Astrocyte (in vitro differentiated cells and primary cell): Measurements from ENCODE around the gene EXOC6. TPM values are rescaled to one million over a fixed set of nuclear protein-coding genes. Genes with fewer than 3 reads are reported as not detected.

Experiments
- DNase-seq: peaks from one replicate; pipeline ENCODE4 v3.0.0-alpha.2; 2010; ENCODE audit warnings: low read depth
- FAIRE-seq: peaks from 2 replicates; lab custom pipeline; 2011; peaks lifted over from hg19 to GRCh38; lab: Jason Lieb, UNC
- H2AFZ ChIP-seq: 2 replicates; pipeline ENCODE4 v1.6.0; 2012; ENCODE audit warnings: low read depth, low read length, inconsistent platforms
- H3K27ac ChIP-seq: 2 replicates; pipeline ENCODE4 v1.5.1; 2011; ENCODE audit warnings: low read depth, low read length, inconsistent platforms
- H3K27me3 ChIP-seq: 2 replicates; pipeline ENCODE4 v1.6.0; 2011; ENCODE audit warnings: low read length, inconsistent platforms; ENCODE audit not compliant: insufficient read depth
- H3K36me3 ChIP-seq: 2 replicates; pipeline ENCODE4 v1.5.1; 2011; ENCODE audit warnings: low read length, inconsistent platforms; ENCODE audit not compliant: insufficient read depth
- H3K4me1 ChIP-seq: 2 replicates; pipeline ENCODE4 v1.5.1; 2011; ENCODE audit warnings: low read length, inconsistent platforms; ENCODE audit not compliant: insufficient read depth
- H3K4me2 ChIP-seq: 2 replicates; pipeline ENCODE4 v1.6.0; 2012; ENCODE audit warnings: low read length, inconsistent platforms
- H3K4me3 ChIP-seq: 2 replicates; pipeline ENCODE4 v1.5.1; 2011; ENCODE audit warnings: low read depth, mild to moderate bottlenecking, low read length, inconsistent platforms; ENCODE audit not compliant: insufficient read depth
- H3K79me2 ChIP-seq: 2 replicates; pipeline ENCODE4 v1.6.0; 2012; ENCODE audit warnings: mild to moderate bottlenecking, low read length, inconsistent platforms; ENCODE audit not compliant: insufficient read depth
- H3K9ac ChIP-seq: 2 replicates; pipeline ENCODE4 v1.6.0; 2012; ENCODE audit warnings: mild to moderate bottlenecking, low read length, inconsistent platforms
- H3K9me3 ChIP-seq: 2 replicates; pipeline ENCODE4 v1.5.1; 2012; ENCODE audit warnings: low read depth, mild to moderate bottlenecking, low read length, inconsistent platforms; ENCODE audit not compliant: insufficient read depth
- H4K20me1 ChIP-seq: 2 replicates; pipeline ENCODE4 v1.6.0; 2012; ENCODE audit warnings: low read length, inconsistent platforms; ENCODE audit not compliant: insufficient read depth
- H3K27ac Mint-ChIP-seq: one replicate; pipeline ENCODE4 v1.8.0; 2021; ENCODE audit warnings: mild to moderate bottlenecking, mixed read lengths; ENCODE audit not compliant: unreplicated experiment
- H3K27me3 Mint-ChIP-seq: one replicate; pipeline ENCODE4 v1.8.0; 2021; ENCODE audit warnings: low read depth, mixed read lengths; ENCODE audit not compliant: unreplicated experiment
- H3K36me3 Mint-ChIP-seq: one replicate; pipeline ENCODE4 v1.8.0; 2021; ENCODE audit warnings: low read depth, mixed read lengths; ENCODE audit not compliant: unreplicated experiment
- H3K4me1 Mint-ChIP-seq: one replicate; pipeline ENCODE4 v1.8.0; 2021; ENCODE audit warnings: low read depth, mixed read lengths; ENCODE audit not compliant: unreplicated experiment
- H3K4me3 Mint-ChIP-seq: one replicate; pipeline ENCODE4 v1.8.0; 2021; ENCODE audit warnings: mild to moderate bottlenecking, moderate library complexity, mixed read lengths; ENCODE audit not compliant: unreplicated experiment
- H3K9me3 Mint-ChIP-seq: one replicate; pipeline ENCODE4 v1.8.0; 2021; ENCODE audit warnings: mild to moderate bottlenecking, mixed read lengths; ENCODE audit not compliant: unreplicated experiment
- CTCF ChIP-seq: IDR thresholded peaks from 2 replicates; pipeline ENCODE4 v1.5.1; 2011; ENCODE audit warnings: low read depth, mild to moderate bottlenecking, inconsistent platforms, low read length, moderate library complexity; ENCODE audit not compliant: insufficient read depth
- EZH2 ChIP-seq: IDR thresholded peaks from 2 replicates; pipeline ENCODE4 v1.6.1; 2012; ENCODE audit warnings: mild to moderate bottlenecking, low read length, inconsistent platforms; ENCODE audit not compliant: insufficient read depth
- total RNA-seq: library from RNA; stranded (reverse); gene quantifications from 2 replicates; pipeline ENCODE4 v1.2.1, GENCODE V29; 2021

Gene EXOC6
- total RNA-seq, 1 donor from 2014 or later: 4.9 TPM

DNA sequence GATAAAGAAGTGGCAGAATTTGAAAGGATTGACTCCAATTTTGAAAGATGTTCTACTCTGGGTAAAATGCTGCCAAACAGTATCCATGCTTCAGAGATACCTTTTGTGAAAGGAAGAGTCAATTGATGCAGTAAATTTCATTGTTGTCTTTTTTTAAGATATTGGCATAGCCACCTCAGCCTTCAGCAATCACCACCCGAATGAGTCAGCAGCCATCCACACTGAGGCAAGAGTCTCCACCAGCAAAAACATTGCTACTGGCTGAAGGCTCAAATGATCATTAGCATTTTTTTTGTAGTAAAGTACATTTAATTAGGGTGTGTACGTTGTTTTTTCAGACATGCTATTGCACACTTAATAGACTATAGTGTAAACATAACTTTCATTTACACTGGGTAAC is 180.6 kb downstream of the EXOC6 start:
- no peaks in the 10 kb centered on the region for H4K20me1 ChIP-seq
- H3K4me3 Mint-ChIP-seq: no peak overlapping the region
- DNase-seq (peak; percentile 61), FAIRE-seq (peak; percentile 89)
- no peak overlapping the region for H3K9ac ChIP-seq
- H3K27me3 Mint-ChIP-seq: no peaks in the 10 kb centered on the region
- no peak overlapping the region for H3K4me2 ChIP-seq
- peaks cover 8% of the 10 kb centered on the region for H3K9me3 Mint-ChIP-seq
- H2AFZ ChIP-seq: no peak overlapping the region
- no peaks in the 10 kb centered on the region for H3K79me2 ChIP-seq
- peaks cover 10% of the 10 kb centered on the region for H3K4me1 ChIP-seq
- no peak overlapping the region for H3K27ac ChIP-seq
- H3K9me3 ChIP-seq: peaks cover 2% of the 10 kb centered on the region
- H3K27ac Mint-ChIP-seq: peak overlapping the region; percentile 28
- peaks cover 28% of the 10 kb centered on the region for H3K4me1 Mint-ChIP-seq
- H3K36me3 ChIP-seq: no peaks in the 10 kb centered on the region
- TF ChIP-seq CTCF: no peak
- TF ChIP-seq EZH2: no peak
- H3K36me3 Mint-ChIP-seq: peaks cover 5% of the 10 kb centered on the region
- H3K4me3 ChIP-seq: no peak overlapping the region
- no peaks in the 10 kb centered on the region for H3K27me3 ChIP-seq

DNA sequence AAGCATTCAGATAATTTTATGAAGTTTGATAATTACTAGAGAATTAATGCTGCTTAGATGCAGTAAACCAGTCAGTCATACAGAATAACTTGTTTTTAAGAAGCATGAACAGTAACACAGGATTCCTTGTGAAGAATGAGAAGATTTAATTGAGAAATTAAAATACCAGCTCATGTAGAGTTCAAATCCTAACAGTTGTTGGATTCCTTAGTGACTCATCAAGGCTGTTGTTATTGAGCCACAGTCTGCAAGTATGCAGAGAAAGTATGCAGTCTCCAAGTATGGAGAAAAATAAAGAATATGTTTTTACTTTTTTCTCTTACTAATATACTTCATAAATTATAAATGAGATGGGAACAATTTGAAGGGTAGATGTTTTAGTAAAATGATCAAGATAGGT is 182.1 kb downstream of the EXOC6 start:
- no peak overlapping the region for H2AFZ ChIP-seq
- no peak overlapping the region for H3K4me3 ChIP-seq
- FAIRE-seq: peak; percentile 94

More for the DNA sequence above, 182.1 kb downstream of the EXOC6 start:
- Mint-ChIP-seq H3K27ac (peak overlapping the region; percentile 90), H3K4me1 (peaks cover 28% of the 10 kb centered on the region), H3K36me3 (peaks cover 5% of the 10 kb centered on the region), H3K27me3 (no peaks in the 10 kb centered on the region), H3K9me3 (peaks cover 8% of the 10 kb centered on the region), H3K4me3 (no peak overlapping the region)
- DNase-seq: peak; percentile 77
- H3K9ac ChIP-seq: no peak overlapping the region
- TF ChIP-seq EZH2: no peak
- no peak for TF ChIP-seq CTCF
- H3K27me3 ChIP-seq: no peaks in the 10 kb centered on the region
- H3K27ac ChIP-seq: peak overlapping the region; percentile 28
- peak overlapping the region; percentile 22 for H3K4me2 ChIP-seq
- H3K4me1 ChIP-seq: peaks cover 10% of the 10 kb centered on the region
- no peaks in the 10 kb centered on the region for H3K79me2 ChIP-seq
- H3K36me3 ChIP-seq: no peaks in the 10 kb centered on the region
- no peaks in the 10 kb centered on the region for H4K20me1 ChIP-seq
- peaks cover 2% of the 10 kb centered on the region for H3K9me3 ChIP-seq
